ENCODE results near the gene NIPBL.
"Not testable (repeated sequence)": the region's sequence is repeated elsewhere in the genome, so short reads cannot be mapped to it uniquely, and the experiment has no call there.

The NIPBL gene

GRCh38 chr5:36904677-36905076 lies 28.1 kb downstream of the NIPBL start:
- no peak for TF ChIP-seq CTCF (IDR thresholded peaks at IDR 0.05; ENCODE audit: insufficient read depth, low read depth, low read length, missing control alignments)
- H3K4me3 ChIP-seq (ENCODE audit: low read length) = no peak overlapping the region
- DNase-seq (ENCODE audit: low read depth) = peak; percentile 21

GRCh38 chr5:36908544-36909260 lies 32.1 kb downstream of the NIPBL start:
- H3K4me3 ChIP-seq (ENCODE audit: low read length) = no peak overlapping the region
- DNase-seq (ENCODE audit: low read depth) = no peak
- TF ChIP-seq CTCF (IDR thresholded peaks at IDR 0.05; ENCODE audit: insufficient read depth, low read depth, low read length, missing control alignments) = no peak

- TF ChIP-seq CTCF (IDR thresholded peaks at IDR 0.05; ENCODE audit: insufficient read depth, low read depth, low read length, missing control alignments) = no peak
- H3K4me3 ChIP-seq (ENCODE audit: low read length) = no peak overlapping the region
- no peak for DNase-seq (ENCODE audit: low read depth)
These were observed 39.1 kb downstream of the NIPBL start for GRCh38 chr5:36915653-36916052.

- DNase-seq (ENCODE audit: low read depth); H3K4me3 ChIP-seq (ENCODE audit: low read length): not testable (repeated sequence)
These were observed 40.0 kb downstream of the NIPBL start for GRCh38 chr5:36916614-36917013.

GRCh38 chr5:36917358-36917757 lies 40.8 kb downstream of the NIPBL start:
- not testable (repeated sequence) for H3K4me3 ChIP-seq (ENCODE audit: low read length); DNase-seq (ENCODE audit: low read depth)

GRCh38 chr5:36919238-36919637 lies 42.7 kb downstream of the NIPBL start:
- TF ChIP-seq CTCF (IDR thresholded peaks at IDR 0.05; ENCODE audit: insufficient read depth, low read depth, low read length, missing control alignments) = no peak
- no peak for DNase-seq (ENCODE audit: low read depth)
- no peak overlapping the region for H3K4me3 ChIP-seq (ENCODE audit: low read length)

- DNase-seq (ENCODE audit: low read depth) = no peak
- H3K4me3 ChIP-seq (ENCODE audit: low read length) = no peak overlapping the region
- no peak for TF ChIP-seq CTCF (IDR thresholded peaks at IDR 0.05; ENCODE audit: insufficient read depth, low read depth, low read length, missing control alignments)
These were observed 43.1 kb downstream of the NIPBL start for GRCh38 chr5:36919650-36920049.

- peak; percentile 73 for DNase-seq (ENCODE audit: low read depth)
- TF ChIP-seq CTCF (IDR thresholded peaks at IDR 0.05; ENCODE audit: insufficient read depth, low read depth, low read length, missing control alignments) = no peak
- no peak overlapping the region for H3K4me3 ChIP-seq (ENCODE audit: low read length)
These were observed 52.4 kb downstream of the NIPBL start for GRCh38 chr5:36928947-36929346.

Measured in epithelial cell of esophagus (primary cell).